Measurements from ENCODE around the gene MYADML2. TPM values are rescaled to one million over a fixed set of nuclear protein-coding genes. Genes with fewer than 3 reads are reported as not detected.

The MYADML2 gene
- total RNA-seq, 1 experiment from 2014 or later, result not detected

GRCh38 chr17:81994593-81995462 is 47.8 kb upstream of the MYADML2 start:
- no peaks in the 10 kb centered on the region for H3K4me1 ChIP-seq (replicated peaks; ENCODE audit: insufficient read depth)
- intact Hi-C loops (cut with micrococcal nuclease; ENCODE audit: unreplicated experiment), result no loop called here
- H3K27ac ChIP-seq, result no peak overlapping the region
- H2AFZ ChIP-seq, result no peak overlapping the region
- ChIA-PET POLR2A (ENCODE audit: unreplicated experiment) (no interaction called here), CTCF (no interaction called here)
- no peaks in the 10 kb centered on the region for H3K27me3 ChIP-seq (ENCODE audit: insufficient read depth, low read depth)
- no peaks in the 10 kb centered on the region for H3K36me3 ChIP-seq (ENCODE audit: low read depth)
- H3K9me3 ChIP-seq (ENCODE audit: insufficient read depth, low read depth), result no peaks in the 10 kb centered on the region
- H3F3A ChIP-seq (ENCODE audit: insufficient read depth, low read depth), result no peaks in the 10 kb centered on the region
- no peaks in the 10 kb centered on the region for H4K20me1 ChIP-seq (ENCODE audit: insufficient read depth)
- DNase-seq, result no peak
- H3K4me3 ChIP-seq, result no peak overlapping the region
- H3K9me2 ChIP-seq (ENCODE audit: insufficient read depth), result no peaks in the 10 kb centered on the region
- H3K4me2 ChIP-seq, result no peak overlapping the region
- no TSS peak for BruUV-seq (replicated peaks)
- TF ChIP-seq EZH2 (IDR thresholded peaks at IDR 0.05; ENCODE audit: low read depth) (no peak), CTCF (conservative IDR thresholded peaks at IDR 0.05) (no peak)
- no peaks in the 10 kb centered on the region for H3K79me2 ChIP-seq (ENCODE audit: low read depth)

GRCh38 chr17:81993729-81994592 is 46.9 kb upstream of the MYADML2 start:
- no peak overlapping the region for H3K27ac ChIP-seq
- no peaks in the 10 kb centered on the region for H3K4me1 ChIP-seq (replicated peaks; ENCODE audit: insufficient read depth)
- no peaks in the 10 kb centered on the region for H3K9me3 ChIP-seq (ENCODE audit: insufficient read depth, low read depth)
- H3K4me3 ChIP-seq, result no peak overlapping the region
- no peaks in the 10 kb centered on the region for H3K27me3 ChIP-seq (ENCODE audit: insufficient read depth, low read depth)
- no peak overlapping the region for H3K4me2 ChIP-seq
- DNase-seq, result no peak
- ChIA-PET POLR2A (ENCODE audit: unreplicated experiment) (no interaction called here), CTCF (no interaction called here)
- H4K20me1 ChIP-seq (ENCODE audit: insufficient read depth), result no peaks in the 10 kb centered on the region
- BruUV-seq (replicated peaks), result no TSS peak
- H3K79me2 ChIP-seq (ENCODE audit: low read depth), result no peaks in the 10 kb centered on the region
- no peak for TF ChIP-seq EZH2 (IDR thresholded peaks at IDR 0.05; ENCODE audit: low read depth)
- H3F3A ChIP-seq (ENCODE audit: insufficient read depth, low read depth), result no peaks in the 10 kb centered on the region
- no peak overlapping the region for H2AFZ ChIP-seq
- H3K36me3 ChIP-seq (ENCODE audit: low read depth), result no peaks in the 10 kb centered on the region
- no peaks in the 10 kb centered on the region for H3K9me2 ChIP-seq (ENCODE audit: insufficient read depth)
- intact Hi-C loops (cut with micrococcal nuclease; ENCODE audit: unreplicated experiment), result no loop called here

- no peak for DNase-seq
- no peak overlapping the region for H3K27ac ChIP-seq
- CTCF ChIA-PET, result interaction anchor here (0.7 to 1.0 kb wide), 3 partner anchors 28 to 33 kb away, joined by 3 to 10 read pairs (median 4); partner anchors contain the start of genes CENPX and LRRC45
- no peaks in the 10 kb centered on the region for H4K20me1 ChIP-seq (ENCODE audit: insufficient read depth)
- no peak overlapping the region for H2AFZ ChIP-seq
- intact Hi-C loops (cut with micrococcal nuclease; ENCODE audit: unreplicated experiment), result no loop called here
- no peaks in the 10 kb centered on the region for H3K27me3 ChIP-seq (ENCODE audit: insufficient read depth, low read depth)
- H3K36me3 ChIP-seq (ENCODE audit: low read depth), result no peaks in the 10 kb centered on the region
- POLR2A ChIA-PET (ENCODE audit: unreplicated experiment), result interaction anchor here (0.6 to 0.7 kb wide), 3 partner anchors 12 to 106 kb away, joined by 3 to 5 read pairs (median 4); no protein-coding TSS in a partner anchor
- no peaks in the 10 kb centered on the region for H3K9me2 ChIP-seq (ENCODE audit: insufficient read depth)
- H3F3A ChIP-seq (ENCODE audit: insufficient read depth, low read depth), result no peaks in the 10 kb centered on the region
- no TSS peak for BruUV-seq (replicated peaks)
- H3K4me1 ChIP-seq (replicated peaks; ENCODE audit: insufficient read depth), result no peaks in the 10 kb centered on the region
- TF ChIP-seq CTCF (conservative IDR thresholded peaks at IDR 0.05) (no peak), EZH2 (IDR thresholded peaks at IDR 0.05; ENCODE audit: low read depth) (no peak)
- no peak overlapping the region for H3K4me2 ChIP-seq
- no peaks in the 10 kb centered on the region for H3K79me2 ChIP-seq (ENCODE audit: low read depth)
- no peak overlapping the region for H3K4me3 ChIP-seq
- H3K9me3 ChIP-seq (ENCODE audit: insufficient read depth, low read depth), result no peaks in the 10 kb centered on the region
These were observed 45.5 kb upstream of the MYADML2 start for GRCh38 chr17:81992306-81993102.

Data from PC-9 (cell line).